Measurements from ENCODE around the gene GYS1.

DNA sequence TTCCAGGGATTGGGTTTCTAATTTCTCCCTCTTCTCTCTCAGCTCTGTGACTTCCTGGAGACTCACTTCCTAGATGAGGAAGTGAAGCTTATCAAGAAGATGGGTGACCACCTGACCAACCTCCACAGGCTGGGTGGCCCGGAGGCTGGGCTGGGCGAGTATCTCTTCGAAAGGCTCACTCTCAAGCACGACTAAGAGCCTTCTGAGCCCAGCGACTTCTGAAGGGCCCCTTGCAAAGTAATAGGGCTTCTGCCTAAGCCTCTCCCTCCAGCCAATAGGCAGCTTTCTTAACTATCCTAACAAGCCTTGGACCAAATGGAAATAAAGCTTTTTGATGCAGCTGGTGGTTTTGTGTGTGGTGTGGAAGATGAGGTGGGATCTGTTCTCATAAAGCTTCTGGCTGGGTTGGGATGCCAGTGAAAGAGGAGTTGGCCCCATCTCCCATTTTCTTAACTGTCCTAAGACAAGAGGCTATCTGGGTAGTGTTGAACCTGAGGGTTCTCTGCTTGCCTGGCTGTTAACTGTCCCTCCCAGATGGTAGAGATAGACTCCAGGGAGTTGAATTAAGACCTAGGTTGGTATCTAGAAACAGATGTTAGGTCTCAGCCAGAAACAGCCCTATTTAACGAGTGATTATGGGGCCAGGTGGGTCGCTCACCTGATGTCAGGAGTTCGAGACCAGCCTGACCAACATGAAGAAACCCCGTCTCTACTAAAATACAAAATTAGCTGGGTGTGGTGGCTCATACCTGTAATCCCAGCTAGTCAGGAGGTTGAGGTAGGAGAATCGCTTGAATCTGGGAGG, 26.4 kb downstream of the GYS1 start:
- no peak for TF ChIP-seq POLR2AphosphoS5 (IDR thresholded peaks at IDR 0.05; ENCODE audit: low read depth, low read length)
- TF ChIP-seq, protein P1, sequence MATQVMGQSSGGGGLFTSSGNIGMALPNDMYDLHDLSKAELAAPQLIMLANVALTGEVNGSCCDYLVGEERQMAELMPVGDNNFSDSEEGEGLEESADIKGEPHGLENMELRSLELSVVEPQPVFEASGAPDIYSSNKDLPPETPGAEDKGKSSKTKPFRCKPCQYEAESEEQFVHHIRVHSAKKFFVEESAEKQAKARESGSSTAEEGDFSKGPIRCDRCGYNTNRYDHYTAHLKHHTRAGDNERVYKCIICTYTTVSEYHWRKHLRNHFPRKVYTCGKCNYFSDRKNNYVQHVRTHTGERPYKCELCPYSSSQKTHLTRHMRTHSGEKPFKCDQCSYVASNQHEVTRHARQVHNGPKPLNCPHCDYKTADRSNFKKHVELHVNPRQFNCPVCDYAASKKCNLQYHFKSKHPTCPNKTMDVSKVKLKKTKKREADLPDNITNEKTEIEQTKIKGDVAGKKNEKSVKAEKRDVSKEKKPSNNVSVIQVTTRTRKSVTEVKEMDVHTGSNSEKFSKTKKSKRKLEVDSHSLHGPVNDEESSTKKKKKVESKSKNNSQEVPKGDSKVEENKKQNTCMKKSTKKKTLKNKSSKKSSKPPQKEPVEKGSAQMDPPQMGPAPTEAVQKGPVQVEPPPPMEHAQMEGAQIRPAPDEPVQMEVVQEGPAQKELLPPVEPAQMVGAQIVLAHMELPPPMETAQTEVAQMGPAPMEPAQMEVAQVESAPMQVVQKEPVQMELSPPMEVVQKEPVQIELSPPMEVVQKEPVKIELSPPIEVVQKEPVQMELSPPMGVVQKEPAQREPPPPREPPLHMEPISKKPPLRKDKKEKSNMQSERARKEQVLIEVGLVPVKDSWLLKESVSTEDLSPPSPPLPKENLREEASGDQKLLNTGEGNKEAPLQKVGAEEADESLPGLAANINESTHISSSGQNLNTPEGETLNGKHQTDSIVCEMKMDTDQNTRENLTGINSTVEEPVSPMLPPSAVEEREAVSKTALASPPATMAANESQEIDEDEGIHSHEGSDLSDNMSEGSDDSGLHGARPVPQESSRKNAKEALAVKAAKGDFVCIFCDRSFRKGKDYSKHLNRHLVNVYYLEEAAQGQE (IDR thresholded peaks at IDR 0.05; ENCODE audit: insufficient read depth in 1 of 2, low read depth in 2 of 2, low read length in 1 of 2) = no peak
- TF ChIP-seq, protein P2, sequence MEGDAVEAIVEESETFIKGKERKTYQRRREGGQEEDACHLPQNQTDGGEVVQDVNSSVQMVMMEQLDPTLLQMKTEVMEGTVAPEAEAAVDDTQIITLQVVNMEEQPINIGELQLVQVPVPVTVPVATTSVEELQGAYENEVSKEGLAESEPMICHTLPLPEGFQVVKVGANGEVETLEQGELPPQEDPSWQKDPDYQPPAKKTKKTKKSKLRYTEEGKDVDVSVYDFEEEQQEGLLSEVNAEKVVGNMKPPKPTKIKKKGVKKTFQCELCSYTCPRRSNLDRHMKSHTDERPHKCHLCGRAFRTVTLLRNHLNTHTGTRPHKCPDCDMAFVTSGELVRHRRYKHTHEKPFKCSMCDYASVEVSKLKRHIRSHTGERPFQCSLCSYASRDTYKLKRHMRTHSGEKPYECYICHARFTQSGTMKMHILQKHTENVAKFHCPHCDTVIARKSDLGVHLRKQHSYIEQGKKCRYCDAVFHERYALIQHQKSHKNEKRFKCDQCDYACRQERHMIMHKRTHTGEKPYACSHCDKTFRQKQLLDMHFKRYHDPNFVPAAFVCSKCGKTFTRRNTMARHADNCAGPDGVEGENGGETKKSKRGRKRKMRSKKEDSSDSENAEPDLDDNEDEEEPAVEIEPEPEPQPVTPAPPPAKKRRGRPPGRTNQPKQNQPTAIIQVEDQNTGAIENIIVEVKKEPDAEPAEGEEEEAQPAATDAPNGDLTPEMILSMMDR (IDR thresholded peaks at IDR 0.05) = no peak

Measured in Panc1 (cell line).